ENCODE results near the gene RNF144A.
A peak's percentile ranks its signal among the peaks of the same experiment; 100 is the strongest.

Gene RNF144A

GRCh38 chr2:6975988-6976387 is 58.8 kb downstream of the RNF144A start:
- H3K27ac ChIP-seq, result no peak overlapping the region
- H3K4me1 ChIP-seq, result peaks cover 6% of the 10 kb centered on the region
- no peak for TF ChIP-seq Cebpa-rat (IDR thresholded peaks at IDR 0.05)
- peaks cover 56% of the 10 kb centered on the region for H3K36me3 ChIP-seq
- H3K9ac ChIP-seq, result no peak overlapping the region
- H3K9me3 ChIP-seq, result peaks cover 24% of the 10 kb centered on the region
- no peak overlapping the region for H3K4me2 ChIP-seq
- H4K20me1 ChIP-seq, result no peaks in the 10 kb centered on the region
- no peaks in the 10 kb centered on the region for H3K27me3 ChIP-seq
- H3K4me3 ChIP-seq, result no peak overlapping the region

- peaks cover 35% of the 10 kb centered on the region for H3K9me3 ChIP-seq
- no peak overlapping the region for H3K4me3 ChIP-seq
- peaks cover 66% of the 10 kb centered on the region for H3K36me3 ChIP-seq
- no peaks in the 10 kb centered on the region for H4K20me1 ChIP-seq
- no peaks in the 10 kb centered on the region for H3K27me3 ChIP-seq
- no peak overlapping the region for H3K9ac ChIP-seq
- TF ChIP-seq Cebpa-rat (IDR thresholded peaks at IDR 0.05), result no peak
- H3K4me2 ChIP-seq, result no peak overlapping the region
- H3K4me1 ChIP-seq, result no peaks in the 10 kb centered on the region
- no peak overlapping the region for H3K27ac ChIP-seq
Measured at GRCh38 chr2:6977113-6977741, 60.0 kb downstream of the RNF144A start.

GRCh38 chr2:6977786-6978185 is 60.6 kb downstream of the RNF144A start:
- H3K4me2 ChIP-seq, result no peak overlapping the region
- H3K4me3 ChIP-seq, result no peak overlapping the region
- H3K36me3 ChIP-seq, result peaks cover 60% of the 10 kb centered on the region
- H3K9me3 ChIP-seq, result peaks cover 35% of the 10 kb centered on the region
- H3K4me1 ChIP-seq, result peaks cover under 1% of the 10 kb centered on the region; the same call in 1 of the 2 replicates
- no peak overlapping the region for H3K27ac ChIP-seq
- TF ChIP-seq Cebpa-rat (IDR thresholded peaks at IDR 0.05), result no peak
- H4K20me1 ChIP-seq, result no peaks in the 10 kb centered on the region
- no peak overlapping the region for H3K9ac ChIP-seq
- H3K27me3 ChIP-seq, result no peaks in the 10 kb centered on the region

GRCh38 chr2:6978991-6979390 is 61.8 kb downstream of the RNF144A start:
- Histone ChIP-seq H3K27me3 (no peaks in the 10 kb centered on the region), H3K9ac (no peak overlapping the region), H3K4me1 (peaks cover 9% of the 10 kb centered on the region; the same call in 1 of the 2 replicates), H3K4me3 (no peak overlapping the region), H3K9me3 (peaks cover 35% of the 10 kb centered on the region), H3K4me2 (no peak overlapping the region), H4K20me1 (no peaks in the 10 kb centered on the region), H3K27ac (no peak overlapping the region), H3K36me3 (peaks cover 49% of the 10 kb centered on the region)
- TF ChIP-seq Cebpa-rat (IDR thresholded peaks at IDR 0.05), result no peak

GRCh38 chr2:6982449-6982848 is 65.2 kb downstream of the RNF144A start:
- Histone ChIP-seq H3K4me2 (no peak overlapping the region), H3K4me3 (no peak overlapping the region), H4K20me1 (no peaks in the 10 kb centered on the region), H3K4me1 (peaks cover 30% of the 10 kb centered on the region), H3K36me3 (peaks cover 40% of the 10 kb centered on the region), H3K27me3 (no peaks in the 10 kb centered on the region), H3K9ac (no peak overlapping the region), H3K27ac (no peak overlapping the region), H3K9me3 (peaks cover 35% of the 10 kb centered on the region)
- TF ChIP-seq Cebpa-rat (IDR thresholded peaks at IDR 0.05), result no peak

GRCh38 chr2:6982934-6983589 is 65.8 kb downstream of the RNF144A start:
- H3K36me3 ChIP-seq, result peaks cover 37% of the 10 kb centered on the region
- peaks cover 36% of the 10 kb centered on the region for H3K4me1 ChIP-seq
- no peak overlapping the region for H3K9ac ChIP-seq
- no peak for TF ChIP-seq Cebpa-rat (IDR thresholded peaks at IDR 0.05)
- H3K27ac ChIP-seq, result no peak overlapping the region
- H3K9me3 ChIP-seq, result peaks cover 35% of the 10 kb centered on the region
- H3K4me3 ChIP-seq, result no peak overlapping the region
- H3K4me2 ChIP-seq, result peak overlapping the region; percentile 13; the same call in 1 of the 2 replicates
- H3K27me3 ChIP-seq, result no peaks in the 10 kb centered on the region
- H4K20me1 ChIP-seq, result no peaks in the 10 kb centered on the region

GRCh38 chr2:6986301-6986911 is 69.2 kb downstream of the RNF144A start:
- no peak for TF ChIP-seq Cebpa-rat (IDR thresholded peaks at IDR 0.05)
- Histone ChIP-seq H3K27me3 (no peaks in the 10 kb centered on the region), H3K27ac (peak overlapping the region; percentile 64), H3K4me1 (peaks cover 36% of the 10 kb centered on the region), H3K9me3 (peaks cover 17% of the 10 kb centered on the region), H3K4me3 (no peak overlapping the region), H3K36me3 (peaks cover 31% of the 10 kb centered on the region), H4K20me1 (no peaks in the 10 kb centered on the region), H3K4me2 (peak overlapping the region; percentile 79), H3K9ac (0 out of 2 replicates have a peak overlapping the region, but pooled peaks have one; percentile 38)

GRCh38 chr2:6986912-6987361 is 69.7 kb downstream of the RNF144A start:
- H3K27me3 ChIP-seq, result no peaks in the 10 kb centered on the region
- peaks cover 12% of the 10 kb centered on the region for H3K9me3 ChIP-seq
- peaks cover 27% of the 10 kb centered on the region for H3K36me3 ChIP-seq
- H3K9ac ChIP-seq, result peak overlapping the region; percentile 38; the same call in 1 of the 2 replicates
- H4K20me1 ChIP-seq, result no peaks in the 10 kb centered on the region
- TF ChIP-seq Cebpa-rat (IDR thresholded peaks at IDR 0.05), result no peak
- no peak overlapping the region for H3K4me3 ChIP-seq
- peak overlapping the region; percentile 79 for H3K4me2 ChIP-seq
- H3K27ac ChIP-seq, result peak overlapping the region; percentile 64
- peaks cover 36% of the 10 kb centered on the region for H3K4me1 ChIP-seq

GRCh38 chr2:6990871-6991270 is 73.7 kb downstream of the RNF144A start:
- no peak overlapping the region for H3K4me3 ChIP-seq
- H3K9ac ChIP-seq, result no peak overlapping the region
- H3K27ac ChIP-seq, result no peak overlapping the region
- peaks cover 30% of the 10 kb centered on the region for H3K36me3 ChIP-seq
- H3K4me2 ChIP-seq, result no peak overlapping the region
- no peak for TF ChIP-seq Cebpa-rat (IDR thresholded peaks at IDR 0.05)
- peaks cover 10% of the 10 kb centered on the region for H3K9me3 ChIP-seq
- H4K20me1 ChIP-seq, result no peaks in the 10 kb centered on the region
- no peaks in the 10 kb centered on the region for H3K27me3 ChIP-seq
- peaks cover 58% of the 10 kb centered on the region for H3K4me1 ChIP-seq

- Histone ChIP-seq H3K4me3 (no peak overlapping the region), H3K9ac (no peak overlapping the region), H4K20me1 (no peaks in the 10 kb centered on the region), H3K4me2 (peak overlapping the region; percentile 83), H3K36me3 (peaks cover 35% of the 10 kb centered on the region), H3K4me1 (peaks cover 42% of the 10 kb centered on the region), H3K27me3 (no peaks in the 10 kb centered on the region), H3K27ac (peak overlapping the region; percentile 46), H3K9me3 (peaks cover 10% of the 10 kb centered on the region)
- TF ChIP-seq Cebpa-rat (IDR thresholded peaks at IDR 0.05), result no peak
Measured at GRCh38 chr2:6992794-6993228, 75.6 kb downstream of the RNF144A start.
